HG03571 (cell line): ENCODE data around the gene TBL1X.

Experiments
- ATAC-seq: cut with Tn5 transposase; IDR thresholded peaks from one replicate; pipeline ENCODE4 v1.9.1; 2021; ENCODE audit not compliant: unreplicated experiment

The TBL1X gene

GRCh38 chrX:9698576-9698975 is 233.7 kb downstream of the TBL1X start:
- ATAC-seq, result no peak

GRCh38 chrX:9700555-9700954 is 235.7 kb downstream of the TBL1X start:
- ATAC-seq, result no peak

GRCh38 chrX:9701790-9702189 is 236.9 kb downstream of the TBL1X start:
- ATAC-seq, result no peak

GRCh38 chrX:9703406-9703805 is 238.5 kb downstream of the TBL1X start:
- no peak for ATAC-seq

GRCh38 chrX:9704876-9705465 is 240.1 kb downstream of the TBL1X start:
- ATAC-seq, result no peak

GRCh38 chrX:9706421-9706820 is 241.6 kb downstream of the TBL1X start:
- no peak for ATAC-seq

GRCh38 chrX:9707306-9708033 is 242.6 kb downstream of the TBL1X start:
- ATAC-seq, result no peak

- no peak for ATAC-seq
Observed at GRCh38 chrX:9708086-9708485, 243.2 kb downstream of the TBL1X start.

- peak; percentile 74 for ATAC-seq
Observed at GRCh38 chrX:9708923-9709553, 244.2 kb downstream of the TBL1X start.

GRCh38 chrX:9710332-9710731 is 245.5 kb downstream of the TBL1X start:
- peak; percentile 53 for ATAC-seq

- ATAC-seq, result no peak
Observed at GRCh38 chrX:9717376-9717775, 252.5 kb downstream of the TBL1X start.

- no peak for ATAC-seq
Observed at GRCh38 chrX:9724711-9725110, 259.9 kb downstream of the TBL1X start.

- ATAC-seq, result no peak
Observed at GRCh38 chrX:9728261-9728660, 263.4 kb downstream of the TBL1X start.

- no peak for ATAC-seq
Observed at GRCh38 chrX:9729171-9729885, 264.5 kb downstream of the TBL1X start.

- no peak for ATAC-seq
Observed at GRCh38 chrX:9730078-9730477, 265.2 kb downstream of the TBL1X start.

- no peak for ATAC-seq
Observed at GRCh38 chrX:9730752-9731151, 265.9 kb downstream of the TBL1X start.

GRCh38 chrX:9737363-9737762 is 272.5 kb downstream of the TBL1X start:
- ATAC-seq, result no peak

GRCh38 chrX:9738151-9738550 is 273.3 kb downstream of the TBL1X start:
- ATAC-seq, result no peak

- no peak for ATAC-seq
Observed at GRCh38 chrX:9739130-9739529, 274.3 kb downstream of the TBL1X start.

- no peak for ATAC-seq
Observed at GRCh38 chrX:9745417-9746115, 280.7 kb downstream of the TBL1X start.
